Measurements from ENCODE around the gene TMEM191C.
"Not testable (repeated sequence)": the region's sequence is repeated elsewhere in the genome, so short reads cannot be mapped to it uniquely, and the experiment has no call there.

TMEM191C gene

DNA sequence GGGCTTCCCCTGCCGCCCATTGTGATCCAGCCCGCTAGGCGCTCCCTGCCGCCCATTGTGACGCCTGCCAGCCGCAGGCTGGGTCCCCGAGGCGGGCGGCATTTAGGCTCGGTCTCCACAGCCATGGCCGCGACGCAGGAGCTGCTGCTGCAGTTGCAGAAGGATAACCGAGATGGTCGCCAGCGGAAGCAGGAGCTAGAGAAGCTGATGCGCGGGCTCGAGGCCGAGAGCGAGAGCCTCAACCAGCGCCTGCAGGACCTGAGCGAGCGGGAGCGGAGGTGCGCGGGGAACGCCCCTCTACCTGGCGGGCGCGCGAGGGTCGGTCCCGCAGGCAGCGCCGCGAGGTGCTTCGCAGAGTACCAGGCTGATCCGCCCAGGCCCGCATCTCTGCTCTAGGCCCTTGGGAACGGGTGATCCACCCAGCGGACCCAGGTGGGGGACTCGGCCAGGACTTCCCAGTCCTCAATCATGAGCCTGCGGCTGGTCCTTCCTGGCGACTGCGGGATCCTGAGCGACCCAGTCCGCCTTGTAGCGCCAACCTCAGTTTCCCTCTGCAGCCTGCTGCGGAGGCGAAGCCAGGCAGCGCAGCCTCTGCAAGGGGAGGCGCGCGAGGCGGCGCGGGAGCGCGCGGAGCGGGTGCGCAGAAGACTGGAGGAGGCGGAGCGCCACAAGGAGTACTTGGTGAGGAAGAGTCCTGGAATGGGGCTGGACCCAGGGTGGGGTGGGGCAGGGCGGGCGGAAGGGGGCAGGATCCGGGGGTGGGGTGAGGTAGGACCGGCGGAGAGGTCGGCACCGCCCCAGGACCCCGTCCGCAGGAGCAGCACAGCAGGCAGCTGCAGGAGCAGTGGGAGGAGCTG, at the start of gene TMEM191C:
TMEM191C (plus strand) TSS at position 51 of the 857 bp plus-strand sequence; CDS start at position 124, 73 bp downstream.
- not testable (repeated sequence) for DNase-seq

DNA sequence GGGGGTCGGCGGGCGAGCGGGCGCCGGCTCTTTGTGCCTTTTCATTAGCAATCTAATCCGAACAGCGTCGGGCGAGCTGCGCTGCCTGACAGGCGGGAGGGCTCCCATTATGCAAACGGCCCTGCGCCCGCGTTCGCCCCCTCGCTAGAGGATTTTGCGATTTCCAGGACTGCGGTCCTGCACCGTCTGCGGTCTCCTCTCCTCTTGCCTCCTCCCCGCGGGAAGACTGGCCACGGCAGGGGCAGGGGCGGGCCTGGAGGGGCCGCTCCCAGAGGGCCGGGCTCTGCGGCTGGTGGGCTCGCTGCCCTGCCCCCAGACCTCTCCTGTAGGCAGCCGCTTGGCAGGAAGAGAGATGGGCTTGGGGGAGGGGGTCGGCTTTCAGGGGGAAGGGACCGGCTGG, 49.3 kb upstream of the TMEM191C start:
- DNase-seq, result not testable (repeated sequence)

DNA sequence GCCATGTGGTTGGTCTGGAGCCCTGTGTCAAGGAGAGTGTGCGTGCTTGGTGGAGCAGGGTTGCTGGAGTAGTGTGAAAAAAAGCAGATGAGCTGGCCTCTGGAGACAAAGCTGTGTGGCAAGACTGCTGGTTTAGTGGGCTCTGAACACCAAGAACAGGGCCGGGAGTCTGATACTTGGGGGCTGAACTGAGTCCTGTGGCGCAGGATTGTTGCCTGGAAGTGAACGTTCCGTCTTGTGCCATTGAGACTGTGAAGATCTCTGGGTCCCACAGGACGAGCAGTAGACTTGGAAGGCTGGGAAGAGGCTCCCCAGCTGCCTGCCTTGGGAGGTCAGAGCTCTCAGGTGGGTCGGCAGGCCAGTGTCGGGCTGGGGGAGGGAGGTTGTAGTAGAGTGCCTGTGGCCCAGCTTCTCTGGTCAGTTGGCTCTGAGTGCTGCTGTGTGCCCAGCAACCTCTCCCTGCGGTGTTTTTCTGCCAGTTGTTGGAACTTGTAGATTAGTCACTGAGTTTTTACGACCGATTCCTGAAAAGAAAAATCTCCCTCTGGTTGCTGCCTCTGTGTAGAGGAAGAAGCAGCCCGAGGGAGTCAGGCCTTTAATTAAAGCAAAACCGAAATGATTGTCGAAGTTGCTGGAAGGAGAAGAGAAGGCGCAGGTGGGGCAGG, 48.1 kb upstream of the TMEM191C start:
- DNase-seq, result not testable (repeated sequence)

DNA sequence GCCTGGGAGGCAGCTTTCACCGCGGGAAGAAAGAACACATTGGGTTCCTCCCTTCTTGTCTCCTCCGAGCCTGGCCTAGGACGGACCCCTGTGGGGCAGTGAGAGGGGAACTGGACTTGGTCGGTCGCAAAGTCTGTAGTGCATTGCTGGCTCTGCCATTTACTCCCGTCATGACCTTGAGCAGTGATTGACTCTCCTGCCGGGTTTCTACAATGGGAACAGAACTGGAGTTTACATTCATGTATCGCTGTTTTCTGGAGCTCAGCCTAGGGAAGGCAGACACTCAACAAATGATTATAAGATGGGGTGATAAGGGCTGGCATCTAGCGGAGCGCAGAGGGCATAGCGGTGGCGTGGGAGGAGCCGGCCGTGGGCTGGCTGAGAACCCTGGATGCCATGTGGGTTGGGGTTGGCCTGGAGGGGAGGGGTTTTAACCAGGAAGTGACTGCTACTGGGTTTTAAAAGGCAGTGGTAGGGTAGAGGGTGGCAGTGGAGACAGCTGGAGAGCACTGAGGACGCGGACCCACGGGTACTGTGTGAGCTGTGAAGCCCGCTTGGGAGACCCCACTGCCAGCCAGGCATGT, 46.9 kb upstream of the TMEM191C start:
- DNase-seq, result not testable (repeated sequence)

DNA sequence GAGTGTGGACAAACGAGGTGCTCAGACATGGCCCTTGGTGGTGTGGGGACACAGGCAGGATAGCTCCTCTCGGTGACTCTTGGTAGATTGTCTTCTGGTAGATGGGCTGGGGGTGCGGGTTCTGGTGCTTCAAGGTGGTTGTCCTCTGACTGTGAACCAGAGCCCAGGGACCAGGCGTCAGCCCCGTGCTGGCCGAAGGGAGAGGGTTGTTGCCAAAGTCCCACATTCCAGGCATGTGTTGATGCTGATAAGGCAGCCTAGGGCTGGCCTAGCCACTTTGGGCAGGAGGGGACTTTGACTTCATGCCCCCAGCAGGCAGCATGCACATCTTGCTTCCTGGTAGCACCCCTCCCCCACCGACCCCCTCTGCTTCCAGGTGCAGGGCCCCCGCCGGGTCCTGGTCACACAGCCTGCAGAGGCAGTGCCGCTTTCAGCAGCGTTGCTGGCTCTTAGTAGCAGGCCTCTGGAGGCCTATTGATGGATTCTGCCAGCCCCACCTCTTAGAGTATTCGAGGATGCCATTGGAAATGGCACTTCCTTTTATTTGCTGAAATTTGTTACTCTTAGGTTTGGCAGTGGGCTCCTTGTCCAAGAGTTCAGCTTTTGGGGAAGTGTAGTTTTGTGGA, 43.0 kb upstream of the TMEM191C start:
- not testable (repeated sequence) for DNase-seq

DNA sequence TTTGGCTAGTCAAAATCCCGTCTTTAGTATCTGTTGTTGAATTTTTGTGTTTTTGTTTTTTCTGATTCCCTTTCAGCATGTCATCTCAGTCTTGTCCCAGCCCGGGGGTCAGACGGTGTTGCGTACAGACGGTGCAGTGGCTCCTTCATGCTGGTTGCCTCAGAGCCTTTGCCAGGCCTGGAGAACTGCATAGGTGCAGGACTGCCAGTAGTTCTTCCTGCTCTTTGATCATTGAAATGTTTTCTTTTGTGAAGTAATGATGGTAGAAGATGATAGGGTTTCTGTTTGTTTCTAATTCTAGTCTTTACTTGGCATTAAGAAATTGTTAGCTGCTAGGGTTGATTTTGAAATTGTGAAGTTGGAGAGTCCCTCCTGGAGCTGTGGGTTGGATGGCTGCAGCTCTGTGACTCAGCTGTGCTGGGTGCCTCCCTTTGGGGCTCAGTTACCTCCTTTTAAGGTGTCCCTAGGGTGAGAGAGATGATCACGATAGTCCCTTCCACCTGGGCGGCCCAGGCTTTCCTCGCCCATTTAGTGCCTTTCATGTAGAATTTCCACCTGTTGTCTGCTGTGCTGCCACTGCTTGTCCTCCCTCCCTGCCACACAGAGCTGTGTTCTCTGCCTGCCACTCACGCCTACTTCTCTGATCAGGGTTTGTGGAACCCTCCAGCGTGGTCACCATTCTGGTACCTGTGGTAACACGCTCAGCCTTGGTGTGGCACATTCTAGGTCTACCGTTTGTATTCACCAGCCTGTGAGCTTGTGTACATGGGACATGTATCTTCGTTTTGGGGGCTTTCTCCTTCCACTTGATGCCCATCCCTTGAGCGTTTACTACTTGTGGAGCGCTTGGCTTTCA, 32.6 kb upstream of the TMEM191C start:
- not testable (repeated sequence) for DNase-seq

DNA sequence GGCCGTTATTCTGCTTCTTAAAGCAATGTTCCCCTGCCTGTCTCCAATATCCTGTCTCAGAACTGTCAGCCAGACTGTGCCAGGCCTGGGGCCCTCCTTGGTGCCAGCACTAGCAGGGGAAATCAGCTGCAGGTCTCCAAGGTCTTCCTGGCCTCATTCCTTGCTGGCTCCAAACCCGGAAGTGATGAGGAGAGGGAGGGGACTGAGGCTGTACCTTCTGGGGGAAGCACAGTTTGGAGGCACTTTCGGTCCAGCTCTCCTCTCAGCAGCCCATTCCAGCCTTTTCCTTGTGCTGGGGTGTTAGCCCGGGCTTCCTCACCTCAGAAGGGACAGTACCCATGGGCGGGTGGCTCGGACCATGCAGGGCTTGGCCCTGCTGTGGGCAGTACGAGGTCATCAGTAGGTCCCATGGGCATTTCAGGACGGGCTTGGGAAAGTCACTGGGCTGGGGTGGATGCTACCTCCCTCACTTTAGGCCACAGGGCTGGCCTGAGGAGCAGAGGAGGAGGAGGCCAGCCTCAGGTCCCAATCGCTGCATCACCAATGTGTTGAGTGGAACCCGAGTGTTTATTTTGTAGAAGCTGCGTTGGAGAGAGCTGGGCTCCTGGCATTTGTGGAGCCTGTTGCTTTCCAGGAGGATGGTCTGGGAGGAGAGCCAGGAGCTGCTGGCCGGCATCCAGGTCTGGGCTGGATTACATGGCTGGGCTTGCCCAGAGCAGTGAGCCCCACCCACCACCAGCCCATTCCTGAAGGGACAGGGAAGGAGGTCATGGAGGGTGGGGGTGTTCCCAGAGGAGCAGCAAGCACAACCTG, 31.0 kb upstream of the TMEM191C start:
- DNase-seq, result not testable (repeated sequence)

DNA sequence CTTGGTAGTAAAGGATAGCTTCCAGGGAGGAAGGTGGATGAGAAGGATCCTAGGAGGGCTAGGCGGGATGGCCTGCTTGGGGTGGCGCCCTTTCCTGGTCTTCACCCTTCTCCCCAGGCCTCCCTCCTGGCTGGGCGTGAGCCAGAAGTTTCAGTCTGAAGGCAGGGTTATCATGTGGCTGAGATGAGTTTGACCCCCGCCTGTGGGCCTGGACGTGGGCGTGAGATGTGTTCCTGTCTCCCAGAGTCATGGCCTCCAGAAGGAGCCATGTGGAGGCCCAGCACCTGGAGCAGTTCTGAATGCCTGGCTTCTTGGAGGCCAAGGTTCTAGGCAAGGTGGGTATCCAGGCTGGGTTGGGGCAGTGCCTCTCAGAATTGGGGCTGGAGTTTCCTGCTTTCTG, 29.2 kb upstream of the TMEM191C start:
- DNase-seq, result not testable (repeated sequence)

DNA sequence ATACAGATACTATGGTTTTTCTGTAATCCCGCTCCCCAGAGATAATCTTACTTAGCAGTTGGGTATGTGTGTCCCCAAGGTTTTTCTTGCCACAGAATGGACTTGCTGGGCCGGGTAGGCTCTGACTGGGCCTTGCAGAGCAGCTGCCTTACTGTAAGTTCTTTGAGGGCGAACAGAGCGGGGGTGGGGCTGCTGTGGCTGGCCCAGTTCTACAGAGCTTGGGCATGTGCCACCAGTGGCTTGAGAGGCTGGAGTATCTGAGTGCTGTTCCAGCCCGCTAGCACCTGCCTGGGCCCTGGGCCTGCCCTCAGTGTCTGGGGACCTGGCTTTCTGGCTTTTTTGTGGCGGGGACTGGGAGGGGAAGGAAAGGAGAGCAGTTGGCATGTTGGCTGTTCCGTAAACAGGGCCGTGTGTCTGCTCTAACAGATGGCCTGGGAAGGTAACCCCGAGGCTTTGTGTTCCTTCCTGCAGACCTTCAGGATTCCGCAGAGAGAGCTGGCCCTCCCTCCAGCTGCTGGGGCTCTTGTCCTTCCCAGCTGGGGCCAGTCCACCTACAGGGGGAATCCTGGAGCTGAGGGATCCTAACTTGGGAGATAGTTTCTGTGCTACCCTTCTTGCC, 27.1 kb upstream of the TMEM191C start:
- not testable (repeated sequence) for DNase-seq

DNA sequence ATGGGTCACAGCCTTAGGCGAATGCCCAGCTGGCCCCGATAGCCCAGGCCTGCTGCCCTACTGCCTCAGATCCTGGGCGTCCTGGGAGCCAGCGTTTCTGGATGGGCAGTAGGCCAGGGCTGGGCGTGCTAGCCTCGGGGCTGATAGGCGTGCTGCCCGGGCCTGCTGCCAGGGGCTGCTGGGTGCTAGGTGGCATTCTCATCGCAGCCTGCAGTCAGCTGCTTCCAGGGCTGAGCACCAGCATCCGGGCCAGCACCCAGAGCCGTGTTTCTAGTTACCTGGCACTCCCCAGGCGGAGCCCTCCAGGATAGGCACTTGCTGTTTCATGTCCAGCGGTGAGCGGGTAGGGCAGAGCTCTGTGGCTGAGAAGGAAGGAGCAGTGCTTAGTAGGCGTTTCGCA, 26.5 kb upstream of the TMEM191C start:
- DNase-seq, result not testable (repeated sequence)

DNA sequence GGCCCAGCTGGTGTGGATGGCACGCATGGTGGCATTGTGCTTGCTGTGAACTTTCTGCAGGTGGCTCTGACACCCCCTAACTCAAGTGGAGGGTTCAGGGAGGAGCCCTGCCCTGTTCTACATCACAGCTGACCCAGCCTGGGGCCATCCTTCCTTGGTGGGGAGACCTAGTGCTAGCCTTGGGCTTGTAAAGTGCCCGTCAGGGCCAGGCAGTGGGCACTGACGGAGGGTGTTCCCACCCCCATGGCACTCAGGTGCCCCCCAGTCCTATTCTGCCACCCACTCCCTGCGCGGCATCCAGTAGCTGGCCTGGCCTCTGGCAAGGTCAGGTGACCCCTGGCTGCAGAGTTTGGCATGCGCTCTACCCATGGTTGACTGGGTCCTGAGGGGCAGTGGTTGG, 26.0 kb upstream of the TMEM191C start:
- DNase-seq, result not testable (repeated sequence)

DNA sequence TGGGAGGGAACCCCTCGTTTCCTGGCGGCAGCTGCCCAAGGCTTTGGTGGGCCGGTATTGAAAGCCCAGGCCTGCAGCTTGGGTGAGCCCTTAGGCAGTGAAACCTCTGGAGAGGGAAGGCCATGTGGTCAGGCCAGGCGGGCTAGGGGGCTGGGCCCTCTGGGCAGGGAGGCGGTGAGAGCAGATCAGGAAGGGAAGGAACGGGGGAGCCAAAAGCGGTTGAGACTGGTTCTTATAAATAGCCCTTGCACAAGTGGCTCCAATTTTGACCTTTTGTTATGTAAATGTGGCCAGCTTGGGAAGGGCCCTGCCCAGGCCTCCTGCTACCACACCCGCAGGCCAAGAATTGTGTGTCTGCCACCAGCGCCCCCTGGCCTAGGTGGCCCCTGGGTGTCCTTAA, 25.1 kb upstream of the TMEM191C start:
- DNase-seq, result not testable (repeated sequence)

DNA sequence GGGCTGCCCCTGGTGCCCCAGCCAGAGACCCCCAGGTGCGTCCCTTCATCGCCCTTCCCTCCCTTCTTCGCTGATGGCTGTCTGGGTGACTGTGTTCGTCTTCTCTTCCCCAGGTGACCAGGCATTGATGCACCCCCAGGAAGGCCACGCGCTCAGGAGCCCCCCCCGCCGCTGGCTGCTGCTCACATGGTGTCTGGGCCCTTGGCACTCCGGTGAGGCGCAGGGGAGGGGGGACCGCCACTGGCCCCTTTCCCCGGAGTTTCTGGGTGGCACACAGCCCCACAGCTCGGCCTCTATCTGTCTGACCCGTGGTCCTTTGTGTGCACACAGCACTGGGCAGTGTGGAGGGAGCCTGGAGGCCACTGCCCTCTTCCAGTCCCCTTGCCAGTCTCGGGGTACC, 24.5 kb upstream of the TMEM191C start:
- not testable (repeated sequence) for DNase-seq

DNA sequence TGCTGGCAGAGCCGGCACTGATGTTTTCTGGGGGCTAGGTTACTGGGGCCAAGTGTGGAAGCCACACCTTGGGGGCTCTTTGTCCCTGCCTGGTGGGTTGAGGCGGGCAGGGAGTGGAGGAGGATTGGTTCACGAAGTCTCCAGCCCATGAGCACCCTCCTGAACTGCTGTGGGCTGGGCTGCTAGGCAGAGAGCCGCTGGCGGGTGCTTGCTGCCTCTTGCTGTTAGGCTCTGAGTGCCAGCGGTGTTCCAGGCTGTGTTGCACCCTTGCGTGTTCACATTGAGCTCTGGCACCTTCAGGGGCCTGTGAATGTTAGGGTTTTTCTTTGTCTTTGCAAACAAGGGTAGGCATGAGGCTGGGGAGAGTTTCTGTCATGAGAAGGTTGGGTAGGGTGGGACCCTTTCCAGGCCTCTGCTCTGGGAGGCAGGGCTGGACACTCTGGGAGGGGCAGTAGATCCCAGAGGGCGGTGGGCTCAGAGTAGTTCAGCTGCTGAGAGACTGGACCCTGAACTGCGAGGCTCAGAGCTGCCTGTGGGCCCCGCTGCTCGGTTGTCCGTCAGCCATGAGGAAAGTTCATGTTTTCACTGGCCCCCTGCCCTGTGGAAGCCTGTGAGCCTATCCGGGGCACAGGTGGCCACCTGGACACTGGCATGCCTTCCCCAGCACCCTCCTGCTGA, 24.0 kb upstream of the TMEM191C start:
- DNase-seq, result no peak

DNA sequence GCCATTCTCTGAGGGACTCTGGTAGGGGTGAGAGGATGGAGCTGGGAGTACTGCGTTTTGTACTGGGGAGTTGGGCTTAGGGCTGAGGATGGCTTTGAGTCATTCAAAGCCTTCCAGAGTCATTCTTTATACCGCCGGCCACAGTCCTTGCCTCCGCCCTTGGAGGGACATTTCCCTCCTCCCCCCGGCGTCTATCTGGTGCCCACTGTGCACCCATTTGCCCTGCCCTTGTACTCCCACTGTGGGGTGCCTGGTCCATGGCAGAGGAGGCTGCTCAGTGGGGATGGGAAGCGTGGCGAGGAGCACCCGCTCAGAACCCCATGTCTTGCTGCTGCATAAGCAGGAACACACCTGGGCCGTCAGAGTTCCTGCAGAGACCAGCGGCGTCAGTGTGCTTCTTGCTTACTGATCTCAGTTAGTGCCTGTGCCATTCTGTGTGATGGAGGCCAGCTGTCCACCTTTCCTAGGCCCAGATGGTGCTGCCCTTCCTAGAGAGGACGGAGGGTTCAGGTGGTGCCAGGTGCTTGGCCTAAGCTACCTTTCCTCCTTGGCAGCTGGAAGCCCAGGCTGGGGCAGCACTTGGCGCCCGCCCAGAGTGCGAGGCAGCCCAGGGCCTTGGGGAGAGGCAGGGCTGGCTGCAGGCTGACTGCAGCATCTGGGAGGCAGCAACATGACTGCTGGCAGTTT, 23.3 kb upstream of the TMEM191C start:
- DNase-seq, result no peak

DNA sequence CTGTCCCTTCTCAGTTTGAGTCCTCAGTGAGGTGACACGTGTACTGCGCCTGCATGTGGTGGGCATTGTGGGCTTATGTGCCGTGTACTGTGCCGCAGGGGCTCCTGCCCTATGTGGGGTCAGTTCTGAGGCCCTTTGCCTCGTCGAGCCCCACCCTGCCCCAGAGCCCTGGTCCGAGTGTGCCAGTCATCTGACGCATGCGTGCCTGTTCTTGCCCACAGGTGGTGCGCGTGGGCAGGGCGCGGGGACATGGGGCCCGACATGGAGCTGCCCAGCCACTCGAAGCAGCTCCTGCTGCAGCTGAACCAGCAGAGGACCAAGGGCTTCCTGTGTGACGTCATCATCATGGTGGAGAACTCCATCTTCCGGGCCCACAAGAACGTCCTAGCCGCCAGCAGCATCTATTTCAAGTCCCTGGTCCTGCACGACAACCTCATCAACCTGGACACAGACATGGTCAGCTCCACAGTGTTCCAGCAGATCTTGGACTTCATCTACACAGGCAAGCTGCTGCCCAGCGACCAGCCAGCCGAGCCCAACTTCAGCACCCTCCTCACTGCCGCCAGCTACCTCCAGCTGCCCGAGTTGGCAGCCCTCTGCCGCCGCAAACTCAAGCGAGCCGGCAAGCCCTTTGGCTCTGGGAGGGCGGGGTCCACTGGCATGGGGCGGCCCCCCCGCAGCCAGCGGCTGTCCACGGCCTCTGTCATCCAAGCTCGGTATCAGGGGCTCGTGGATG, 22.3 kb upstream of the TMEM191C start:
- DNase-seq, result no peak

DNA sequence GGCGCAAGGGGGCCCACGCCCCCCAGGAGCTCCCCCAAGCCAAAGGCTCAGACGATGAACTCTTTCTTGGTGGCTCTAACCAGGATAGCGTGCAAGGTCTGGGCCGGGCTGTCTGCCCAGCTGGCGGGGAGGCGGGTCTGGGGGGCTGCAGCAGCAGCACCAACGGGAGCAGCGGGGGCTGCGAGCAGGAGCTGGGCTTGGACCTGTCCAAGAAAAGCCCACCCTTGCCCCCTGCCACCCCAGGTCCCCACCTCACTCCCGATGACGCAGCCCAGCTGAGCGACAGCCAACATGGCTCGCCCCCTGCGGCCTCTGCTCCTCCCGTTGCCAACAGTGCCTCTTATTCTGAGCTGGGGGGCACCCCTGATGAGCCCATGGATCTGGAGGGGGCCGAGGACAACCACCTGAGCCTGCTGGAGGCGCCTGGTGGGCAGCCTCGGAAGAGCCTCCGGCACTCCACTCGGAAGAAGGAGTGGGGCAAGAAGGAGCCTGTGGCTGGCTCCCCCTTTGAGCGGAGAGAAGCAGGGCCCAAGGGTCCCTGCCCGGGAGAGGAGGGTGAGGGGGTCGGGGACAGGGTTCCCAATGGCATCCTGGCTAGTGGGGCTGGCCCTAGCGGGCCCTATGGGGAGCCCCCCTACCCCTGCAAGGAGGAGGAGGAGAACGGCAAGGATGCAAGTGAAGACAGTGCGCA, 21.6 kb upstream of the TMEM191C start:
- DNase-seq, result no peak

DNA sequence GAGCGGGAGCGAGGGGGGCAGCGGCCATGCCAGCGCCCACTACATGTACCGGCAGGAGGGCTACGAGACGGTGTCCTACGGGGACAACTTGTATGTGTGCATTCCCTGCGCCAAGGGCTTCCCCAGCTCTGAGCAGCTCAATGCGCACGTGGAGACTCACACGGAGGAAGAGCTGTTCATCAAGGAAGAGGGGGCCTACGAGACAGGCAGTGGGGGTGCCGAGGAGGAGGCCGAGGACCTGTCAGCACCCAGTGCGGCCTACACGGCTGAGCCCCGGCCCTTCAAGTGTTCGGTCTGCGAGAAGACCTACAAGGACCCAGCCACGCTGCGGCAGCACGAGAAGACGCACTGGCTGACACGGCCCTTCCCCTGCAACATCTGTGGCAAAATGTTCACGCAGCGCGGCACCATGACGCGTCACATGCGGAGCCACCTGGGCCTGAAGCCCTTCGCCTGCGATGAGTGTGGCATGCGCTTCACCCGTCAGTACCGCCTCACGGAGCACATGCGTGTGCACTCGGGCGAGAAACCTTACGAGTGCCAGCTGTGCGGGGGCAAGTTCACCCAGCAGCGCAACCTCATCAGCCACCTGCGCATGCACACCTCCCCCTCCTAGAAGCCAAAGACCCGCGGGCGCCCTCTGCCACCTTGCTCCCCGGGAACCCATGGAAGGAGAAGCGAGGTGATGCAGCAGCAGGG, 20.9 kb upstream of the TMEM191C start:
- no peak for DNase-seq
